Measurements from ENCODE around the gene JSRP1. TPM values are rescaled to one million over a fixed set of nuclear protein-coding genes. Genes with fewer than 3 reads are reported as not detected.

The JSRP1 gene
- total RNA-seq, 4 donors from 2014 or later = 1.5 TPM; not detected in 3

DNA sequence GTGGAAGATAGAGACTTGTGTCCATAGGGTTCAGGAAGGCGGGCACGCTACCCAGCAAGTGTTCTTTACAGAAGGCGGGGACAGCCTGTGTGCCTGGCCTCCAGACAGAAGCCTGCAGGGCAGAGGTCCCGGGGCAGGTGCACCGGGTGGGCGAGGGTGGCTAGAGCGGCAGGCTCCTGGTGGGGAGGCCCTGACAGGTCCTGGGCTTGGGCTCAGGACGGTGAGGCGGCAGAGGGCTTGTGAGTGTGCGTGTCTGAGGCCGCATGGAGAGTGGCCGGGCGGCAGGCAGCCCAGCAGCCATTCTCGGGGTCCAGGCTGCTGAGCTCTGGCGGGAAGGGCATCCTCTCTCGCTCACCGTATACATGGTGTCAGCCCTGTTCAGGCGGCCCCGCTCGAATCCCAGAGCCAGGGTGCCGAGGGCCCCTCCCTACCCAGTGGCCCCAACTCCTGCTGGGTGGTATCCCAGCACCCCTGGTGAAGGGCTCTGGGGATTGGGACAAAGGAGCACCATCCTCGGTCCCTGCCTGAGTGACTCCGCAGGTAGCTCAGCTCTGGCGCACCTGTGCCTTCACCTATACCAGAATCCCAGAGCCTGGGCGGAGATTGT is 10.1 kb downstream of the JSRP1 start:
- TF ChIP-seq CTCF (IDR thresholded peaks at IDR 0.05) = no peak
- no peak for TF ChIP-seq POLR2A (IDR thresholded peaks at IDR 0.05)
- no peak overlapping the region for H3K4me3 ChIP-seq
- H3K27ac ChIP-seq = no peak overlapping the region
- H3K9me3 ChIP-seq = no peaks in the 10 kb centered on the region
- H3K4me1 ChIP-seq = peaks cover 22 to 53% (median 30%) of the 10 kb centered on the region in 3 donors
- intact Hi-C loops (cut with DNase I) = no loop called here
- WGBS, 2 donors = 97 to 98% methylated on average over 10 to 13 of the region's 25 CpGs
- DNase-seq = no peak
- peaks cover 7 to 29% (median 8%) of the 10 kb centered on the region in 4 donors for H3K27me3 ChIP-seq
- H3K36me3 ChIP-seq = peaks cover 43 to 73% (median 55%) of the 10 kb centered on the region in 3 donors

- intact Hi-C loops (cut with DNase I) = no loop called here
- DNase-seq = no peak
- TF ChIP-seq POLR2A (IDR thresholded peaks at IDR 0.05) = no peak
- TF ChIP-seq CTCF (IDR thresholded peaks at IDR 0.05) = no peak
- H3K36me3 ChIP-seq = peaks cover 43 to 73% (median 55%) of the 10 kb centered on the region in 3 donors
- H3K4me1 ChIP-seq = peaks cover 26 to 53% (median 30%) of the 10 kb centered on the region in 3 donors
- 98% methylated on average over 12 of the region's 15 CpGs; no CpG with 5 or more reads in 1 of the 2 donors for WGBS, 2 donors
- H3K27me3 ChIP-seq = peaks cover 0 to 21% (median 6%) of the 10 kb centered on the region in 4 donors
- no peak overlapping the region for H3K27ac ChIP-seq
- H3K4me3 ChIP-seq = no peak overlapping the region
- no peaks in the 10 kb centered on the region for H3K9me3 ChIP-seq
These were observed 10.9 kb downstream of the JSRP1 start for GRCh38 chr19:2245273-2245672.

GRCh38 chr19:2244486-2244885 is 11.7 kb downstream of the JSRP1 start:
- Histone ChIP-seq H3K27me3 (peaks cover 0 to 13% (median 0%) of the 10 kb centered on the region in 4 donors), H3K4me3 (no peak overlapping the region), H3K4me1 (peaks cover 30 to 53% (median 30%) of the 10 kb centered on the region in 3 donors), H3K27ac (no peak overlapping the region), H3K36me3 (peaks cover 43 to 73% (median 55%) of the 10 kb centered on the region in 3 donors), H3K9me3 (no peaks in the 10 kb centered on the region)
- WGBS, 2 donors = 80% methylated on average over 2 of the region's 21 CpGs; no CpG with 5 or more reads in 1 of the 2 donors
- TF ChIP-seq CTCF (IDR thresholded peaks at IDR 0.05) = no peak
- TF ChIP-seq POLR2A (IDR thresholded peaks at IDR 0.05) = no peak
- DNase-seq = no peak
- intact Hi-C loops (cut with DNase I) = no loop called here

DNA sequence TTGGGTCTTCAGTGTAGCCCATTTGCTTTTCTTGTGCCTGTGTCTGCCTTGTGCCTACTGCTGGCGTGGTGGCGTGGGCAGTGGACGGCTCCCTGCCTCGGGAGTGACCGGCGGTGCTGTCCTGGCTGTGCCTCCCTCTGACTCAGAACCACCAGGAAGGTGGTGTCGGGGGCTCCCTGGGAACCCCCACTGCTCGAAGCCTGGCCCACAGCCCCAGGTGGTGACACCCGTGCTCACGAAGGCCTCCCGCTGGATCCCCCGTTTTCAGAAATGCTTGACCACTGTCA is 12.1 kb downstream of the JSRP1 start:
- Histone ChIP-seq H3K27me3 (peaks cover 0 to 9% (median 0%) of the 10 kb centered on the region in 4 donors), H3K9me3 (no peaks in the 10 kb centered on the region), H3K27ac (no peak overlapping the region), H3K4me3 (no peak overlapping the region), H3K36me3 (peaks cover 43 to 69% (median 55%) of the 10 kb centered on the region in 3 donors), H3K4me1 (peaks cover 30 to 53% (median 34%) of the 10 kb centered on the region in 3 donors)
- TF ChIP-seq POLR2A (IDR thresholded peaks at IDR 0.05) (no peak), CTCF (IDR thresholded peaks at IDR 0.05) (no peak)
- no peak for DNase-seq
- intact Hi-C loops (cut with DNase I) = no loop called here
- WGBS, 2 donors = 94% methylated on average over 3 of the region's 12 CpGs; no CpG with 5 or more reads in 1 of the 2 donors

DNA sequence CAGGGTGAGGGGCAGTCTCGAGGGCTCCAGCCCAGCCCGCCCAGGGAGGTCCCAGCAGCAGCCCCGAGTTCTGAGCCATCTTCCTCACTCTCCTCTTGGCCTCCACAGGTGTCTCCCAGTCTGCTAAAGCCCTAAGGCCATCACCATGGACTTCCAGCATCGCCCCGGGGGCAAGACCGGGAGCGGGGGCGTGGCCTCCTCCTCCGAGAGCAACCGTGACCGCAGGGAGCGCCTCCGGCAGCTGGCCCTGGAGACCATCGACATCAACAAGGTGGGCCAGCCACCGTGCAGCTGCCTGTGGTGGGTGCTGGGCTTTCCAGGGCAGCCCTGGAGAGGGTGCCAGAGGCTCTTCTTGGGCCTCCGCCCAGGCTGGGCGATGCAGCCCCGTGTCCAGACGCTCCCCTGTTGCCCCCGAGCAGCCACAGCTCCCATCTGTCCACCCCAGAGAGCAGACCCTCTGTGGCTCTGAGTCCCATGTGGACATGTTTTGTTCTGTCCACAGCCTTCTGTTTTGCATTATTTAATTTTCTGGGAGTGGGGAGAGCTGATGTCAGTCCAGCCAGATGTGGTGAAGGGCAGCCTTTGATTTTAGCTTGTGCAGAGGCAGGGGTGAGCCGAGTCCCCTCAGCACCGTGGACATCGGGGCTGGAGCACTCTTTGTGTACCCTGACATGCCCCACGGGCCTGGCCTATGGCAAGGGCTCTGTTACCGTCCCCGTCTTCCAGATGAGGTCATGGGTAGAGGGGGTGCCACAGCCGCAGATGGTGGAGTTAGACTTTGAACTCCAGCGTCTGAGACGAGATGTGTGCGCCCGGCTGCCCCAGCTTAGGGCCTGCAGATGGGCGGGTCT is 12.7 kb downstream of the JSRP1 start:
- no peak for DNase-seq
- 80 to 91% methylated on average over 12 of the region's 32 CpGs for WGBS, 2 donors
- no peaks in the 10 kb centered on the region for H3K9me3 ChIP-seq
- H3K27ac ChIP-seq = no peak overlapping the region
- TF ChIP-seq POLR2A (IDR thresholded peaks at IDR 0.05) = no peak
- no peak for TF ChIP-seq CTCF (IDR thresholded peaks at IDR 0.05)
- peaks cover 43 to 63% (median 49%) of the 10 kb centered on the region in 3 donors for H3K36me3 ChIP-seq
- intact Hi-C loops (cut with DNase I) = no loop called here
- peaks cover 0 to 7% (median 0%) of the 10 kb centered on the region in 4 donors for H3K27me3 ChIP-seq
- H3K4me1 ChIP-seq = peaks cover 30 to 58% (median 39%) of the 10 kb centered on the region in 3 donors
- no peak overlapping the region for H3K4me3 ChIP-seq

Data from esophagus squamous epithelium (tissue), 5 donors.